A673 (cell line): ENCODE results near the gene NBR1. TPM values are rescaled to one million over a fixed set of nuclear protein-coding genes. Genes with fewer than 3 reads are reported as not detected.
"Not testable (repeated sequence)": the region's sequence is repeated elsewhere in the genome, so short reads cannot be mapped to it uniquely, and the experiment has no call there.

Experiments
- BruUV-seq: library from RNA; stranded (reverse); fragments of 400-500 nt; replicated peaks from 2 replicates; lab custom pipeline; 2021; lab: Mats Ljungman, UMichigan
- CTCF ChIA-PET: fragments of 300-600 bp; sonication (Branson Sonifier 250); formaldehyde crosslinking; loops from one replicate; lab custom pipeline; 2022; ENCODE audit warnings: antibody characterized with exemption; lab: Charles Lee
- POLR2A ChIA-PET: fragments of 300-600 bp; sonication (Branson Sonifier 250); formaldehyde crosslinking; loops from one replicate; lab custom pipeline; 2022; ENCODE audit warnings: antibody characterized with exemption; ENCODE audit not compliant: low non-redundant PET; lab: Charles Lee
- DNase-seq: peaks from one replicate; pipeline ENCODE4 v3.0.0-alpha.2; 2015; ENCODE audit warnings: low spot score
- H3K27ac ChIP-seq: fragments of 200-600 bp; sonication (generic); 2 replicates; pipeline ENCODE4 v1.5.1; 2016; ENCODE audit warnings: mixed run types, low read depth, mild to moderate bottlenecking, mixed read lengths, antibody characterized with exemption, low read length; ENCODE audit not compliant: poor library complexity, severe bottlenecking
- H3K27me3 ChIP-seq: fragments of 200-600 bp; sonication (generic); replicated peaks from 2 replicates; pipeline ENCODE4 v1.6.1; 2017; ENCODE audit warnings: mixed run types, low read depth, mild to moderate bottlenecking, mixed read lengths, antibody characterized with exemption, low read length; ENCODE audit not compliant: insufficient read depth, poor library complexity
- H3K36me3 ChIP-seq: fragments of 200-600 bp; sonication (generic); 2 replicates; pipeline ENCODE4 v1.6.1; 2016; ENCODE audit warnings: mixed run types, mild to moderate bottlenecking, mixed read lengths, antibody characterized with exemption, low read length; ENCODE audit not compliant: insufficient read depth, poor library complexity, severe bottlenecking
- H3K4me1 ChIP-seq: fragments of 200-600 bp; sonication (generic); 2 replicates; pipeline ENCODE4 v1.6.1; 2017; ENCODE audit warnings: mixed run types, mild to moderate bottlenecking, mixed read lengths, antibody characterized with exemption, low read length; ENCODE audit not compliant: insufficient read depth, poor library complexity, severe bottlenecking
- H3K4me3 ChIP-seq: fragments of 200-600 bp; sonication (generic); 2 replicates; pipeline ENCODE4 v1.5.1; 2016; ENCODE audit warnings: low read depth, mixed run types, mild to moderate bottlenecking, mixed read lengths, low read length; ENCODE audit not compliant: poor library complexity, severe bottlenecking
- H3K9me3 ChIP-seq: fragments of 200-600 bp; sonication (generic); 2 replicates; pipeline ENCODE4 v1.6.1; 2016; ENCODE audit warnings: mixed run types, low read depth, mild to moderate bottlenecking, mixed read lengths, antibody characterized with exemption, low read length; ENCODE audit not compliant: poor library complexity, severe bottlenecking
- CTCF ChIP-seq: fragments of 300-800, 200-600 bp; sonication (generic); conservative IDR thresholded peaks from 2 replicates; pipeline ENCODE4 v1.5.1; 2017; ENCODE audit warnings: low read depth, mild to moderate bottlenecking, antibody characterized with exemption, low read length, moderate library complexity, mixed read lengths
- EZH2 ChIP-seq: fragments of 200-600 bp; sonication (generic); IDR thresholded peaks from 2 replicates; pipeline ENCODE4 v1.6.1; 2017; ENCODE audit warnings: borderline replicate concordance, low read depth, mild to moderate bottlenecking, mixed read lengths, antibody characterized with exemption, low read length; ENCODE audit not compliant: poor library complexity, severe bottlenecking
- intact Hi-C: fragments of 100-400 bp; cut with micrococcal nuclease; formaldehyde crosslinking; loops from one replicate; pipeline ENCODE4 v1.10.0; 2022; ENCODE audit not compliant: unreplicated experiment
- total RNA-seq: library from RNA; stranded (reverse); gene quantifications from 2 replicates; pipeline ENCODE4 v1.2.3, GENCODE V29; 2021

The NBR1 gene
- total RNA-seq, 1 experiment from 2014 or later: 19.5 TPM

- H3K4me3 ChIP-seq: no peak overlapping the region
- H3K9me3 ChIP-seq: no peaks in the 10 kb centered on the region
- TF ChIP-seq EZH2 (no peak), CTCF (no peak)
- no peaks in the 10 kb centered on the region for H3K27me3 ChIP-seq
- intact Hi-C loops: no loop called here
- H3K27ac ChIP-seq: no peak overlapping the region
- no peaks in the 10 kb centered on the region for H3K36me3 ChIP-seq
- ChIA-PET POLR2A (interaction anchor here (0.6 kb wide), 1 partner anchor 92 kb away, joined by 8 read pairs; no protein-coding TSS in a partner anchor), CTCF (no interaction called here)
- BruUV-seq: no TSS peak
- no peak for DNase-seq
- H3K4me1 ChIP-seq: no peaks in the 10 kb centered on the region
Observed at GRCh38 chr17:43224146-43224705, 53.2 kb downstream of the NBR1 start.

- no peak for TF ChIP-seq CTCF
- no peak for TF ChIP-seq EZH2
- ChIA-PET POLR2A (interaction anchor here (1.2 kb wide), 1 partner anchor 89 kb away, joined by 6 read pairs; no protein-coding TSS in a partner anchor), CTCF (no interaction called here)
- Histone ChIP-seq H3K4me3 (no peak overlapping the region), H3K9me3 (no peaks in the 10 kb centered on the region), H3K27ac (no peak overlapping the region), H3K36me3 (no peaks in the 10 kb centered on the region), H3K27me3 (no peaks in the 10 kb centered on the region), H3K4me1 (no peaks in the 10 kb centered on the region)
- intact Hi-C loops: no loop called here
- DNase-seq: no peak
- no TSS peak for BruUV-seq
Observed at GRCh38 chr17:43226393-43226792, 55.4 kb downstream of the NBR1 start.

- BruUV-seq, POLR2A ChIA-PET, H3K4me3 ChIP-seq, H3K9me3 ChIP-seq, DNase-seq, H3K4me1 ChIP-seq, intact Hi-C loops, H3K36me3 ChIP-seq, CTCF ChIA-PET, H3K27me3 ChIP-seq, H3K27ac ChIP-seq: not testable (repeated sequence)
Observed at GRCh38 chr17:43228020-43228782, 57.2 kb downstream of the NBR1 start, which contains the start of gene CCDC200. Gene CCDC200 (minus strand): TSS chr17:43228623. CDS start chr17:43228554, 69 bp downstream.

- POLR2A ChIA-PET, H3K9me3 ChIP-seq, H3K4me3 ChIP-seq, intact Hi-C loops, H3K36me3 ChIP-seq, CTCF ChIA-PET, H3K4me1 ChIP-seq, H3K27me3 ChIP-seq, DNase-seq, BruUV-seq, H3K27ac ChIP-seq: not testable (repeated sequence)
Observed at GRCh38 chr17:43231205-43232020, 60.4 kb downstream of the NBR1 start.

GRCh38 chr17:43232021-43232699, 61.1 kb downstream of the NBR1 start:
- H3K27me3 ChIP-seq, DNase-seq, CTCF ChIA-PET, H3K4me1 ChIP-seq, BruUV-seq, H3K36me3 ChIP-seq, POLR2A ChIA-PET, H3K27ac ChIP-seq, H3K4me3 ChIP-seq, intact Hi-C loops, H3K9me3 ChIP-seq: not testable (repeated sequence)
